HG02610 (cell line): ENCODE measurements around the gene LMCD1.

Source experiments
- ATAC-seq: cut with Tn5 transposase; IDR thresholded peaks from one replicate; pipeline ENCODE4 v1.9.1; 2021; ENCODE audit warnings: mild to moderate bottlenecking, moderate library complexity; ENCODE audit not compliant: unreplicated experiment

LMCD1 gene

DNA sequence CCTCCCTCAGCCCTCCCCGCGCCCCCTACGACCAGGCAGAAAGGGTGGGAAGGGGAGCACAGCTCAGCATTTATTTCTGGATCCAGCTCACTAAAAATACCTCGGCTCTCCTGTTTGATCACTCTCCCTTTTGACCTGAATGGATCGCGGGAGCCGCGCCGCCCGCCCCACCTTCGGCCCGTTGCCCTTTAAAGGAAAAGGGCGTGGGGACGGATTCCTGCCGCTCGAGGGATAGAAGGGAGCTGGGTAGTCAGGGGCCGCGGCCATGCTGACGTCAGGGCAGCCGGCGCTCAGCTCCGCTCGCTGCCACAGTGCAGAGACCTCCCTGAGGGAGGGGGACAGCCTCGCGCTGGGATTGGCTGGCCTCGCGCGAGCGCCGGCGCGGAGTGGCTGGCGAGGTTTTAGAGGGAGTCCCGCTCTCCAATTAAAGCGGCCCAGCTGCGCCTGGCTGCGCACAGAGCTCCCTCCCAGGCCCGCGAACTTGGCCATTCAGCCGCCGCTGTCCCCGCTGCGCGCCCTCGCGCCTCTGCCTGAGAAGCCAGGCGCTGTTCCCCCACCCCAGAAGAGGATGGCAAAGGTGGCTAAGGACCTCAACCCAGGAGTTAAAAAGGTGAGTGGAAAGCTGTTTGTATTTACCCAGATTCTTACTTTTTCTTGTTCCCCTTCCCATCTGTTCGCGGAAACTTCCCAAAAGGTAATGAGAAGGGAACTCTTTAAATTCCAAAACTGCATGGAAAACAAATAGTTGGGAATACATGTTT is at the start of gene LMCD1:
Gene LMCD1 (plus strand): TSS at position 453 of the 761 bp plus-strand sequence. CDS start 116 bp downstream, at position 569.
- peak; percentile 92 for ATAC-seq

GRCh38 chr3:8452112-8452511 is 49.5 kb upstream of the LMCD1 start:
- ATAC-seq = no peak

DNA sequence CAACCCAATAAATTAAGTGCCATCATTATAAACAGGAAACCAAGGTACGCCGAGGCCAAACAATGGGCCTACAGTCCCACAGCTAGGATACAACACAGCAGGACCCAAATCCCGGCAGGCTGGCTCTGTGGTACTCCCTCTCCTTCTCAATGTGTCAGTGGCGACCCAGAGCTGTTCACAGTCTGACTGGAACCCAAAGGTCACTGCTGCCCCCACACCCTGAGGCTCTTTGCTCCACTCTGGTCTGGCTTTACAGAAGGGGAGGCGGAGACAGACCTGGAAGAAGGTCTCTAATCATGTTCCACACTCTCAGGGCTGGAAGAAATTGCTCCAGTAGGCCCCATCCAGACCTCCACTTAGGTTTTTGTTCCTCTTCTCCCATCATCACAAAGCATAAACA is 48.5 kb upstream of the LMCD1 start:
- ATAC-seq = no peak

GRCh38 chr3:8455526-8456411 is 45.9 kb upstream of the LMCD1 start:
- no peak for ATAC-seq

DNA sequence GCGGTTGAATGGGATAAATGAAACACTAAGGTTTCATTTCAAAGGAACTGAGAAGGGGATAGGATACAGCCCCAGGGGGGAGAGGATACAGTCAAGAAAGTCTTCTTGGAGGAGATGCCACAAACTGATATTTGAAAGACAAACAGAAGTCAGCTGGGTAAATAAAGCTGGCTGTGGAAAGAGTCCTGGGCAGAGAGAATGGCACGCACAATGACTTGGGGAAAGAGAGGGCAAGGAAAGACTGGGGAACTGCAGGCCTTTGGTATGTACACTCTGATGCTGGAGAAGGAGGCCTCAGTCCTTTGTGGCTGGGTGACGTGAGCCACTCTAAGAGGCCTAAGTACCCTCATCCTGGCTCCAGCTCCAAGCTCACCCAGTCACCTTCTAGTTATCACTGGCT is 45.2 kb upstream of the LMCD1 start:
- no peak for ATAC-seq

DNA sequence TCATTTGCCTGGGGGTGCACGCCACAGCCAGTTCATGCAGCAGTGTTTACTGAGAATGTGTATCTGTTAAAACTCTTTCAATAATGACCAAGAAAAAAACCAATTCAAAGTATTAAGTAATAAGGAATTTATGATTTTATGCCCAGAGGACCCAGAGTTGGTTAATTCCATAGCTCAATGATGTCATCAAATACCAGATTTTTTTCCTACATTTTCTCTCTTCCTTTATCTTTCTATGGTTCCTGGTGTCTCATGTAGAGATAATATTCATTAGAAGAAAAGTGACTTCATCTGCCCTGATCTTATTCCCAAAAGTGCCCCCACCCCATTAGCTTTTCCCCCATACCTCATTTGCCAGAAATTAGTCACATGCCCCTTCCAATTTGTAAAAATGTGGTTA is 44.6 kb upstream of the LMCD1 start:
- no peak for ATAC-seq

GRCh38 chr3:8458238-8458661 is 43.4 kb upstream of the LMCD1 start:
- no peak for ATAC-seq

DNA sequence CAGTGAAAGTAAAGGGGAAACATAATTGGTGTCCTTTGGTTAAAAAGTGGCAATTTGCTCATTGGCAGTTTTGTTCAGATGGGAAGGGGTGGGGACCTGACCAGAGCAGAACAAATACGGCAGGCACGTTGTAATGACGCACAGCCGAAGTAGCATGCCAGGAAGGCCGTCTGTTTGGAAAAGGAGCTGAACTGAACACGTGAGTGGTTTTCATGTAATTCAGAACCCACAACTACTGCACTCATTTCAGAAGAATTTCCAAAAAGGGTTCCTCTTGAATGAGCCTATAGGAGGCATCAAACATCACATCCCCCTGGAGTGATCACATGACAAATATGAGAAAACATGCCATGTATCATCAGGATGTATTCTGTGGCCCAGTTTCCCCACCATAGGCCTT is 42.9 kb upstream of the LMCD1 start:
- no peak for ATAC-seq

DNA sequence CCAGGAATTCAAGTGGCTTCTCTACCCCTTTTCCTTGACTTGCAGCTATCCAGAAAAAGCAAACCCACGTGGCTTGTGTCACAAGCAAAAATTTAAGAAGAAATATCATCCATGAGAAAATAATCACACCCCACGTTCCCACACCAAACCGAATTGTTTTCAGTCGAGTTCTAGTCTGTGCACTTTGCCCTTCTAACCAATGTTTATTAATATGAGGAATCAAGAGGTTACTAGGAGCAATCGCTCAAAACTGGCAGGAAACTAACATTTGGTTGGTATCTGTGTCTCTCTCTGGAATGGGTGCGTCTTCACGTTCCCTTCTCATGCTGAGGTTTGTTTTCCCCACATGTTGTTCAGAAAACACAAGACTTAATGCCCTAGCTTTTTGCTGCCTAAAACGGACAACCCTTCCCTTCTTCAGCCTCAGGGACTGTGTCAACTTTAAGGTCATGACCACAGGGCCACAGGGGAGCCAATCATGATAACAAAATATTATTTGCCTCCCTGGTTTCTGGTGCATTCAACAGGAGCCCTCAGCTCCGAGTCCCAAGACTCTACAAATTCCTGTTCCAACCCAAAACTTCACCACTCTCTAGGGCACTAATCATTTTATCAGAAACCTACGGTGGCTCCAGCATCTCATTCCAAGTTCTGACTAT is 41.4 kb upstream of the LMCD1 start:
- no peak for ATAC-seq

DNA sequence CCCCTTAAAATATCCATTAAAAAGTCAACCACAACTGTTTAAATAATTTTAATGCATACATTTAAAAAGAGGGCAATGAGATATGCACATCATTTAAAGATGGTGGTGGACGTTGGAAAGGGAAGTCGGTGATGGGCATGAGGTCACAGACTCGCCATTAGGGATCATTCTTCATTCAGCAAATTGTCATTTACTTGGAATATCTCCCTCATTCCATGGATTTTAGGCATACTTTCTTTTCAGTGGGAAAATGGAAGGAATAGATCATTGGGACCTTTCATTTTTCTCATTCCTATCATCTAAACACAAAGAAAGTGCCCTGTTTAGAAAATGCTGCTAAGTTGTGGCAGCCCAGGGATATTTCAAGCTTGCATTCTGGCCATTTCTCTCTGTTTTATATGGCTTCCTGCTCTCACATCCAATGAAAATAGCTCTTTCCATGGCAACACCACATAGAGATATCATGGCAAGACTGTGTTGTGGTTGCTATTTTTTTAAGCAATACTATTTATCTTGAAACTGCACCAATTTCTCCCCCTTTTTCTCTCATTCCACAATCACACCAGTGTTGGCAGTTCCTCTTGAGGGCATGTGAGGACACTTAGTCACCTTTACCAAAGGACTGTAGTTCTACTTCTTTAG is 40.7 kb upstream of the LMCD1 start:
- ATAC-seq = no peak

- no peak for ATAC-seq
These were observed 37.0 kb upstream of the LMCD1 start for GRCh38 chr3:8464668-8465067.

- no peak for ATAC-seq
These were observed 35.1 kb upstream of the LMCD1 start for GRCh38 chr3:8466526-8466925.

DNA sequence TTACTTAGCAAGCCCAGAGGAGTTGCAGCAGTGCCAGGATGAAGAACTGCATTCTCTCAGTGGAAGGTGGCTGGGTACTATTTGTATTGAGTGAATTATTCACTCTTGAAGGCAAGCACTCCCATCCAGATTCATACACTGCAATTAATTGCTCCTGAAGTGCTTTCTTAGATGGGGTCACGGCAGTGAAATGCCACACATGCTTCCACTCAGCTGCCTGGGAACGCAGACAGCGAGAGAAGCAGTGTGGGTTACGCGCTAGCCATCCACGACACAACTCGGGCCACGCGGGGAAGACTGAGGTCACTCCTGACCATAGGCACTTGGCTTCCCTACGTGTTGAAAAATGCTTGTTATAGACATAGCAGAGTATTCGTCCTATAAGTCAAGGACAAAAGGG is 30.8 kb upstream of the LMCD1 start:
- ATAC-seq = no peak

GRCh38 chr3:8472549-8472948 is 29.1 kb upstream of the LMCD1 start:
- ATAC-seq = no peak

DNA sequence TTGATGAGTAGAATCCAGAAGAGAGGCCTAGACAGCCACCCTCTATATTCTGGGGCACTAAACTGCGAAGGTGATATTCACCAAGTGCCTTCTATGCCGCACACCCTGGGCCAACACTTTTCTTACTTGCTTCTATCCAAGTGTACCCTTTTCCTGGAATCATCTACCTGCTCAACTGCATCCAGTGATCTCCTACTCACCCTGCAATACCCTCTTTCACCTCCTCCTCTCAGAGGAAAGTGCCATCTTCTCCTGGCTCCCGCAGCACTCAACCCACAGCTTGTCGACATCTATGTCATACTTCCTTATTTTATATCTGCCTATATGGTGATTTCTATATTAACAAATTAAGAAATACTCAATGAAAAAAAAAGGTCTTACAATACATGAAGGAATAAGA is 28.6 kb upstream of the LMCD1 start:
- ATAC-seq = no peak

DNA sequence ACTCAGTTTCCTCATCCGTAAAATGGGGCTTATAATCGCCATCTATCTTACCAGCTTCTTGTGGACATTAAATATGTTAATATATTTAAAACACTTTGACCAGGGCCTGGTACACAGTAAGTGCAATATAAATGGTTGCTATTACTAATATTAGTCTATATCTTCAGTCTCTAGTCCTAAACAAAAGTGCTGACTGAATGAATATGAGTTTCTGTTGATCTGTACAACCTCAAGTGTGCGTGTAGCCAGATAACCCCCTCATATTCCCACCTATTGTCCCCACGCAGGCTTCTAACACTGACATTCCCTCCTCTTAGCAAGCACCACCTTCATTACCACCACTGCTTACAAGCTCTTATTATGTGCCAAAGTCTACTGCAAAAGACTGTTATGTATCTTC is 27.6 kb upstream of the LMCD1 start:
- no peak for ATAC-seq

GRCh38 chr3:8474991-8475390 is 26.6 kb upstream of the LMCD1 start:
- ATAC-seq = no peak

GRCh38 chr3:8480699-8481098 is 20.9 kb upstream of the LMCD1 start:
- no peak for ATAC-seq

GRCh38 chr3:8481380-8481779 is 20.2 kb upstream of the LMCD1 start:
- no peak for ATAC-seq

GRCh38 chr3:8482263-8482662 is 19.4 kb upstream of the LMCD1 start:
- no peak for ATAC-seq
